Endometrium (tissue), 2 donors: ENCODE results near the gene SDCBP2.

Experiments
- FAIRE-seq: peaks from 2 replicates; lab custom pipeline; 2012; peaks lifted over from hg19 to GRCh38; lab: Jason Lieb, UNC
- donor health status: control.
- donor health status: control.

Gene SDCBP2

GRCh38 chr20:1295276-1295930 is 33.5 kb downstream of the SDCBP2 start:
- FAIRE-seq: no peak

- no peak for FAIRE-seq
Observed at GRCh38 chr20:1294497-1294896, 34.4 kb downstream of the SDCBP2 start.

DNA sequence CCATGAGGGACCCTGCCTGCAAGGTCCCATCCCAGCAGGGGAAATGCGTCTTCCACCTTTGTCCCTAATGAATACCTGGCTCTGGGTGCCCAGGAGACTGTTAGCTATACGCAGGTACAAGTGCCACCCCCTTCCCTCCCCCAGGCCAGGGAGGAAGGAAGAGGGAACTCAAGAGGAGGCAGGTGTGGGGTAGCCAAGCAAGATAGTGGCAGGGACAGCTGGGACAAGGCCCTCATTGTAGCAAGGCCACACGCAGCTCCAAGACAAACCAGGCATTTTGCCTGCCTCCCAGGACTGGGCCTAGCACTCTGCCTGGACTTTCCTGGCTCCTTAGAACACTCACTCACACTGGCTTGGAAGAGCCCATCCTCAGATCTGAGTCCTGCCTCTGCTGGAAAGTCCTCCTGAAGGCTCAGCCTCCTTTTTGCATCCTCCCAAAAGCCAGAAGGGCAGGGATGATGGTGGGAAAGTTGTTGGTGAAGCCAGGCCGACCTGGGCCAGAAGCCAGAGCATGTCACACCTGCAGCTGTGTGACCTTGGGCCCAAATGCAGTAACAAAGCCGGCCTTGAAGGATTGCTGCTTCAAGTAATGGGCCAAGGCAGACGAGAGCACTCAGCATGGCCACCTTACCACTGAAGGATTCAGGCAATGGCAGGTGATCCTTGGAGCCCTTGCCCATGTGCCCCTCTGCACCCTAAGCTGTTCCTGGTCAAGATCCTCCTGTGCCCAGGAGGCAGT is 35.1 kb downstream of the SDCBP2 start:
- FAIRE-seq: no peak

- no peak for FAIRE-seq
Observed at GRCh38 chr20:1292620-1293019, 36.3 kb downstream of the SDCBP2 start.

DNA sequence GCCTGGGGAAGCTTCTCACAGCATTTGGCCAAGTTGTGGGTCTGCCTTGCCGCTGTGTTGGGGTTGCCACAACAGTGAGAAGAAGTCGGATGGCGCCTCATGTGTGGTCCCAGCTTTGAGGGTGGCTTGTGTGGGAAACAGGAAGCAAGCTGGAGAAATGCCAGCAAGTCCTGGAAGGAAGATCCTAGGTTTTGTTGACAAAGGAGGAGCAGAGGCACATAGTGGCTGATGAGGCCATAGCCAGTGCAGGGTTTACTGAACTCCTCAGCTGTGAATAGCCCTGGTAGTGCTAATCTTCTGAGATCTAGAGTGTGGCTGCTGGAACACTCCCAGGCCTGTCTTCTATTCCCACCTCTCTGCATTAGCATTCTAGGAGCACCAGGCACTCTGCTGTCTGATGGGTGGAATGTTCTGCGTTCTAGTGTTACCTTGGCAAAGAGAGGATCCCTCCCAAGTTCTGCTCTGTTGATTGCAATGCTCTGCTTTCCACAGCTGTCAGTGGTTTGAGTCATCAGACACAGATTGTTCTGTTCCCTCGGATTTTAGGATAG is 37.7 kb downstream of the SDCBP2 start:
- no peak for FAIRE-seq

- no peak for FAIRE-seq
Observed at GRCh38 chr20:1287787-1288569, 41.0 kb downstream of the SDCBP2 start.

DNA sequence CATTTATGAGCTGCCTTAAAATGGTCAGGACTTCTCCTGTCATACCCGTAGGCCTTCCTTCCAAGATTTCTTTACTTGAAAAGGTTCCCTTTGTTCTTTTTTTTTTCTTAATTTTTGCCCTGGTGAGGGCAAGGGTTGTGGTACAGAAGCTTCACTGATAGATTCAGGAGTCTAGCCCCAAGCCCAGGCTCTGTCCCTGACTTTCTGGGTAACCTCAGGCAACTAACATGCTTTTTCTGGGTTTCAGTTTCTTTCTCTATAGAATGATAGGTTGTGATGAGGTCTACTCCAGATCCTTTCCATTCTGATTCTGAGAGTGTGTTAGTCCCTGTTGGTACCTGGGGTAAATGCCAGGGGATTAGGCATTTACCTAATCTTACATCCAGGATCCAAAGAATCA is 41.6 kb downstream of the SDCBP2 start:
- no peak for FAIRE-seq

GRCh38 chr20:1286267-1287024 is 42.5 kb downstream of the SDCBP2 start:
- FAIRE-seq: no peak

- FAIRE-seq: no peak
Observed at GRCh38 chr20:1283522-1284510, 45.1 kb downstream of the SDCBP2 start.

DNA sequence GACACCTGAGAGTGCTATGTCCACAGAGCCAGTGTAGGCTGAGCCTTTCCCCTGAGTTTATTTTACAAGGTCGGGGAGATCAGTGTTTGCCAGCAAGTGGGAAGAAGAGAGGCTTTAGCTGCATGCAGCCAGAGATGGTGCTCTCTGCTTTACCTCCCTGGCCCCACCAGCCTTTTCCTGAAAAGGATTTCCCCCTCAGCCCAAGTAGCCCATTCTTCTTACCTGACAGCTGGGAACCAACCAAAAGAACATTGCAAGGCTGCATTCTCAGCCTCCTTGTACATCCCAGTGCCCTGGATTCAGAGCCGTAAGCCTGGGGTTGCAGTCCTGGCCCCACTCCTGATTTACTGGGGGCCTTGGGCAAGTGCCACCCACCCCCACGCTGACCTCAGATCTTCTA is 46.0 kb downstream of the SDCBP2 start:
- FAIRE-seq: no peak

GRCh38 chr20:1281279-1282057 is 47.5 kb downstream of the SDCBP2 start:
- FAIRE-seq: no peak

DNA sequence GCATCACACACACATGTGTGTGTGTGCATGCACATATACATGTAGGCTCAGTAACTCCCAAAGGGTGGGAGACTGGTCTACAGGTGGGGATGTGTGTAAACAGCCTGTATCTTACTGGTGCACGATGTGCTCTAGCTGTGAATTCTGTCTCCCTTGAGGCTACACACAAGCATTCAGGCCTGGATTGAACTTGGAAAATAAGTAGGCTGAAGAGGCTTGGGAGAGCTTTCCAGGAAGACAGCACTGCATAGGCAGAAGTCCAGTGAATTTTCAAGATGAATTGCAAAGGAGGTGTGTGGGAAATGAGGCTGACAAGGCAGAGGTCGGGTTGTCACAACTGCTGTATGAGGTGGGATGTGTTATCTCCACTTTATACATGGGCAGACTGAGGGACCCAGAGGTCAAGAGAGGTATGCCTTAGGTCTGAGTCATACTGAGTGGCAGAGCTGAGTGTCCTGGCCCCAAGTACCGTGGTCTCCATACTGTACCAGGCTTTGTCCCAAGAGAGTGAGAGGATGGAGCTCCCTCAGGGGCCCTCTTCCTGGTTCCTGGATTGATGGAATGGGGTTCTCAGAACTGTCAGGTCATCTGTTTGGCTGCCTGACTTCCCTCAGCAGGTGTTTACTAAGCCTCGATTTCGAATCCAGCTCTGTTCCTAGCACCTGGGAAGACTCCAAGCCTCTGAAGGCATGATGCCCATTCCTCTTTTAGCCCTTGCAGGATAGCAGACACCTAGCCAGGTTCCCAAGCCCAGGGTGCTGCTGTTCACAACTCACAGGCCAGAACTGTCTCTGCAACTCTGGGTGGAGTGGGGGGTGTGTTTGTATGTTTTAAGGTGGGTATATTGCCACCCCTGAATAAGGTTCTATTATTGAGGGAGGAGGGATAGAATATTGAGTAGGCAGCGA is 48.5 kb downstream of the SDCBP2 start:
- no peak for FAIRE-seq

GRCh38 chr20:1278993-1279392 is 49.9 kb downstream of the SDCBP2 start:
- no peak for FAIRE-seq

DNA sequence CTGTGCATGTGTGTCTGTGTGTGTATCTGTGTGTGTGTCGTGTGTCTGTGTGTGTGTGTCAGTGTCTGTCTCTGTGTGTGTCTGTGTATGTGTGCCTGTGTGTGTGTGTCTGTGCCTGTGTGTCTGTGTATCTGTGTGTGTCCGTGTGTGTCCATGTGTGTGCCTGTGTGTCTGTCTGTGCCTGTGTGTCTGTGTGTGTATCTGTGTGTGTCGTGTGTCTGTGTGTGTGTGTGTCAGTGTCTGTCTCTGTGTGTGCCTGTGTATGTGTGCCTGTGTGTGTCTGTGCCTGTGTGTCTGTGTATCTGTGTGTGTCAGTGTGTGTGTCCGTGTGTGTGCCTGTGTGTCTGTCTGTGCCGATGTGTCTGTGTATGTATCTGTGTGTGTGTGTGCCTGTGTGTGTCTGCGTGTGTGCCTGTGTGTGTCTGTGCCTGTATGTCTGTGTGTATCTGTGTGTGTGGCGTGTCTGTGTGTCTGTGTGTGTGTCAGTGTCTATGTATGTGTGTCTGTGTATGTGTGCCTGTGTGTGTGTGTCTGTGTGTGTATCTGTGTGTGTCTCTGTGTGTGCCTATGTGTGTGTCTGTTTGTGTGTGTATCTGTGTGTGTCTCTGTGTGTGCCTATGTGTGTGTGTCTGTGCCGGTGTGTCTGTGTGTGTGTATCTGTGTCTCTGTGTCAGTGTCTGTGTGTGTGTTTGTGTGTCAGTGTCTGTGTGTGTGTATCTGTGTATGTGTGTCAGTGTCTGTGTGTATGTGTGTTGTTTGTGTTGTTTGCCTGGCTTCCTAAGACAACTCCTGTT is 51.2 kb downstream of the SDCBP2 start:
- FAIRE-seq: no peak

- no peak for FAIRE-seq
Observed at GRCh38 chr20:1275919-1276318, 53.0 kb downstream of the SDCBP2 start.

GRCh38 chr20:1274485-1275311 is 54.2 kb downstream of the SDCBP2 start:
- FAIRE-seq: no peak

DNA sequence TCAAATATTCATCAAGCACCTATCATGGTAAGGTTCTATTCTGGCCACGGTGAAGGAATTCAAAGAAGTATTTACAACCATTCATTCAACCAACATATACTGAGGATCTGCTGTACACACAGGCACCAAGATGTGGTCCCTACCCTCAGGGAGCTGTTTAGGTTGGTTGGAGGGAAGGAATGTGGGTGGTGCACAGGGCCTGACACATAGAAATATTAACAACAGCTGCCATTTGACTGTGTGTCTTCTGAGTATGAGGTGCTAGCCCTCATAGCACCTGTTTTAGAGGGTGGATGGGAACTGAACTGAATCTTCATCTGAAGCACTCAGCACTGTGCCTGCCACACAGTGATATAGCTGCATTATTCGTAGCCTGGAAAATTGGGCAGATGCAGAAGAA is 55.6 kb downstream of the SDCBP2 start:
- FAIRE-seq: no peak
